ENCODE results near the gene SELENOV. TPM values are rescaled to one million over a fixed set of nuclear protein-coding genes. Genes with fewer than 3 reads are reported as not detected.

Gene SELENOV
- total and polyA plus RNA-seq, 9 of the 15 experiments (the other 6 are each of a cell fraction or from before 2014, with no cell fraction given): 0.04 to 0.09 (median 0.06) TPM; not detected in 4

GRCh38 chr19:39539518-39540332 is 24.8 kb downstream of the SELENOV start, which contains the start of gene EID2 (continued):
- TF ChIP-seq PHF8 (IDR thresholded peaks at IDR 0.05; ENCODE audit: borderline replicate concordance, low read length) (peak; percentile 94; the same call in 1 of the 2 replicates), MYBL2 (IDR thresholded peaks at IDR 0.05; ENCODE audit: low read depth) (no peak), MYBL2 (CRISPR knock-in tag; IDR thresholded peaks at IDR 0.05; ENCODE audit: borderline replicate concordance) (no peak), L3MBTL2 (IDR thresholded peaks at IDR 0.05) (peak; percentile 74), E2F1 (CRISPR knock-in tag; IDR thresholded peaks at IDR 0.05) (0 out of 2 replicates have a peak, but pooled peaks have one; percentile 74), ESRRA (IDR thresholded peaks at IDR 0.05; ENCODE audit: borderline replicate concordance, low read depth) (peak; percentile 73; the same call in 1 of the 2 replicates), BRD9 (IDR thresholded peaks at IDR 0.05; ENCODE audit: low read depth, partially characterized antibody) (no peak), TCF3 (CRISPR knock-in tag; IDR thresholded peaks at IDR 0.05) (no peak), ERF (CRISPR knock-in tag; IDR thresholded peaks at IDR 0.05) (peak; percentile 88; the same call in 1 of the 2 replicates), SMC3 (conservative IDR thresholded peaks at IDR 0.05; ENCODE audit: insufficient read depth, low read depth, low read length) (peak; percentile 54), CHD1 (IDR thresholded peaks at IDR 0.05; ENCODE audit: low read length) (peak; percentile 20), ID3 (CRISPR knock-in tag; IDR thresholded peaks at IDR 0.05) (no peak), ID3 (tag; IDR thresholded peaks at IDR 0.05) (no peak), ARID3B (CRISPR knock-in tag; IDR thresholded peaks at IDR 0.05; ENCODE audit: borderline replicate concordance) (0 out of 2 replicates have a peak, but pooled peaks have one; percentile 16), CTCFL (IDR thresholded peaks at IDR 0.05; ENCODE audit: borderline replicate concordance, insufficient read depth, low read depth, low read length, poor library complexity, severe bottlenecking) (peak; percentile 69), TBP (optimal IDR thresholded peaks at IDR 0.05; ENCODE audit: low read depth, low read length) (peak; percentile 82), ZFP91 (CRISPR knock-in tag; IDR thresholded peaks at IDR 0.05) (no peak), JUND (IDR thresholded peaks at IDR 0.05; ENCODE audit: borderline replicate concordance, low read depth, low read length) (peak; percentile 53; the same call in 1 of the 2 replicates), JUND (tag; IDR thresholded peaks at IDR 0.05; ENCODE audit: borderline replicate concordance, low read depth, low read length) (no peak; the same call in 2 of the 3 replicates), ZNF707 (CRISPR knock-in tag; conservative IDR thresholded peaks at IDR 0.05) (no peak)

All from K562 (cell line).